ENCODE measurements around the gene TPMT.

The TPMT gene

DNA sequence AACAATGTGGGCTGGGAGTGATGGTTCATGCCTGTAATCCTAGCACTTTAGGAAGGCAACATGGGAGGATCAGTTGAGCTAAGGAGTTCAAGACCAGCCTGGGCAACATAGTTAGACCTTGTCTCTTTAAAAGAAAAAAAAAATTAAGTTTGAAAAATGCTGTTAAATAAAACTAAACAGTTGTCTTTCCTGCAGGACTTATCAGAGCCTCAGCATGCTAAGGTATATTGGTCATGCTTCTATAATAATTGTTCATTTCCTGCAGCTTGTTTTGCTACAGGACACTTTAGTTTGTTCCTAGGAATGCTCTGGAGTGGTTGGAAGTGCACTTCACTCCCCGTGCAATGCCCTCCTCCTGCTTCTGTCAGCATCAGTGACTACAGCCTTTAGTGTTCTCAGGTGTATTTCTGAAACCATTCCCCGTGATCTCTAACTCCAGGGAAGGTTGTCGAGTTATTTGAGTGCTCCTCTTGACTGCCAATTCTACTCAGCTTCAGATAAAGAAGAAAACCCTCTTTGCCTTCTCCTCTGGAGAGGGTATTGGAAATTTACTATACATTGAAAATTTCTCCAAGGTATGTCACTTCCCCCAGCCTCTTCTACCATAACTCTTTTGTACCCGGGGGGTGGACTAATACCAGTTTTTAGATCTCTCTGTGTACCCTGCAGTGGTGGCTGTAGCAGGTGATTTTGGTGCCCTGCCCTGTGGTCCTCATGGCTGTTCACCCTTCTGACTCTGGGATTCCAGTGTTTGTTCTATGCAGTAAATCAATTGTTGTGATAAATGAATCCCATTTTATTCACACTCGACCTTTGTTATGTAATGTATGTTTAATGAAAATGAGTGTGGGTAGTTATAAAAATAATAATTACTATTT is 66.2 kb downstream of the TPMT start:
- Histone ChIP-seq H3K9me3 (ENCODE audit: control insufficient read depth, low read length) (no peaks in the 10 kb centered on the region), H2AFZ (no peak overlapping the region), H3K9ac (no peak overlapping the region), H3K4me3 (ENCODE audit: low read depth, low read length) (no peak overlapping the region), H3K4me2 (ENCODE audit: low read length) (no peak overlapping the region), H3K27ac (no peak overlapping the region), H3K4me1 (no peaks in the 10 kb centered on the region), H3K36me3 (ENCODE audit: control insufficient read depth, insufficient read depth, low read length) (no peaks in the 10 kb centered on the region), H3K79me2 (no peaks in the 10 kb centered on the region), H3K27me3 (ENCODE audit: control insufficient read depth, insufficient read depth, low read length) (no peaks in the 10 kb centered on the region)
- TF ChIP-seq, protein P1, sequence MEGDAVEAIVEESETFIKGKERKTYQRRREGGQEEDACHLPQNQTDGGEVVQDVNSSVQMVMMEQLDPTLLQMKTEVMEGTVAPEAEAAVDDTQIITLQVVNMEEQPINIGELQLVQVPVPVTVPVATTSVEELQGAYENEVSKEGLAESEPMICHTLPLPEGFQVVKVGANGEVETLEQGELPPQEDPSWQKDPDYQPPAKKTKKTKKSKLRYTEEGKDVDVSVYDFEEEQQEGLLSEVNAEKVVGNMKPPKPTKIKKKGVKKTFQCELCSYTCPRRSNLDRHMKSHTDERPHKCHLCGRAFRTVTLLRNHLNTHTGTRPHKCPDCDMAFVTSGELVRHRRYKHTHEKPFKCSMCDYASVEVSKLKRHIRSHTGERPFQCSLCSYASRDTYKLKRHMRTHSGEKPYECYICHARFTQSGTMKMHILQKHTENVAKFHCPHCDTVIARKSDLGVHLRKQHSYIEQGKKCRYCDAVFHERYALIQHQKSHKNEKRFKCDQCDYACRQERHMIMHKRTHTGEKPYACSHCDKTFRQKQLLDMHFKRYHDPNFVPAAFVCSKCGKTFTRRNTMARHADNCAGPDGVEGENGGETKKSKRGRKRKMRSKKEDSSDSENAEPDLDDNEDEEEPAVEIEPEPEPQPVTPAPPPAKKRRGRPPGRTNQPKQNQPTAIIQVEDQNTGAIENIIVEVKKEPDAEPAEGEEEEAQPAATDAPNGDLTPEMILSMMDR (IDR thresholded peaks at IDR 0.05): no peak

DNA sequence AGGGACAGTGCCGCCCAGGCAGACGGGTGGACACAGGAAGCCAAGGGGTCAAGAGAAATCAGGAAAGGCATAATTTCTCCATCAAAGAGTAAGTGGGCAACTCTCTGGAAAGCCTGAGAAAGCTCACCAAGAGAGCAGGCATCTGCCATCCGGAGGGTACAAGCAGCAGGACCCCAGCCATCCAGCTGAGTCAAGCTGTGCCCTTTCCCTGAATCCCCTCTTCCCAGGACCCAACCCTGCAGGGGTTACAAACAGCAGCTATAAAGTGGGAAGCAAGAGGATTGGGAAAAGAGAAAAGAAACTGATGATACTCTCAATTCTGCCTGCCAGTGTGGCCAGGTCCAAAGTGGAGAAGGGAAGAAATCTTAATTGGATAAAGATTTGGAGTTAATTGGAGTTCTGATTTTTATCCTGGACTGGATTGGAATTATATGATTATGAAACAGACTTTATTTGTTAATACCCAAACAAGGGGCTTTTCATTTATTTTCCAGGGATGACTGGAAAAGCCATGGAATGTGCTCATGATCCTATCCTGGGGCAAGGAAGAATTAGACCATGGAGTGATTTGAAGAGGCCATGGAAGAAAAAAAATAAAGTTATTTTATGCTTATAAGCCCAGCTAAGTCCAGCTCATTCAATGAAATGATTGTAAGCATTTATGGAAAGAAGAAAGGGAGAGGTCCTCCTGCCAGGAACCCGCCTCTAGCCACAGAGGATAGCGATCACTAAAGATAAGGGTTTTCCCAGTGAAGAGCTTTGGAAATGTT is 67.3 kb downstream of the TPMT start:
- Histone ChIP-seq H3K4me3 (ENCODE audit: low read depth, low read length) (no peak overlapping the region), H3K79me2 (no peaks in the 10 kb centered on the region), H3K27ac (no peak overlapping the region), H3K4me1 (no peaks in the 10 kb centered on the region), H2AFZ (no peak overlapping the region), H3K36me3 (ENCODE audit: control insufficient read depth, insufficient read depth, low read length) (no peaks in the 10 kb centered on the region), H3K27me3 (ENCODE audit: control insufficient read depth, insufficient read depth, low read length) (no peaks in the 10 kb centered on the region), H3K9ac (no peak overlapping the region), H3K4me2 (ENCODE audit: low read length) (no peak overlapping the region), H3K9me3 (ENCODE audit: control insufficient read depth, low read length) (no peaks in the 10 kb centered on the region)
- TF ChIP-seq, protein P1 (IDR thresholded peaks at IDR 0.05): no peak

DNA sequence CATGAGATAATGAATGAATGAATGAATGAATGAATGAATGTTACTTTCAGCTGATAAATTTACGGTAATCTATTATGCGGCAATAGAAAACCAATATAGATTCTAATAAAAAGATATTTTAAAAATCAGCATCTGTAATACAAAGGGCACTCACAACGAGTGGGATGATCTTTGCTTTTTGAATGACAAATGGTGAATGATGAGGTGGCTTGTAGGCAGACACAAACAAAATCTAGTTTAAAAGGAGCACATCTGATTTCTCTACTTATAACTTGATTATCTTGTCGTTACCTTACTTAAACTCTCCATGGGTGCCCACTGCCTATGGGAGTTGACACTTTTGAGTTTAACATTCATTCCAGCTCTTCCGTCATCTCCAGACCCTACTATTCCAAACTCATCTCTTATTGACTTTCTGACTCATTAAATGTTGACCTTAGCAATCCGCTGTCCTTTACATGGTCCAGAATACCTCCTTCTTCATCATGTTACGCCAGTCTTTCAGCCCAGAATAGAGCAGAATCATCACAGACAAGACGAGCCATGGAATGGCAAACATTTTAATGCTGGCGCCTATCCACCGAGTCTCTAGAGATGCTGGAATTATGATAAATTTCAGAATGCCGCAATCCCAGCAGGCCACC is 73.7 kb downstream of the TPMT start:
- Histone ChIP-seq H3K79me2 (no peaks in the 10 kb centered on the region), H3K4me3 (ENCODE audit: low read depth, low read length) (no peak overlapping the region), H3K36me3 (ENCODE audit: control insufficient read depth, insufficient read depth, low read length) (no peaks in the 10 kb centered on the region), H3K9me3 (ENCODE audit: control insufficient read depth, low read length) (no peaks in the 10 kb centered on the region), H3K9ac (no peak overlapping the region), H3K4me1 (no peaks in the 10 kb centered on the region), H3K4me2 (ENCODE audit: low read length) (no peak overlapping the region), H2AFZ (no peak overlapping the region), H3K27me3 (ENCODE audit: control insufficient read depth, insufficient read depth, low read length) (no peaks in the 10 kb centered on the region), H3K27ac (no peak overlapping the region)
- TF ChIP-seq, protein P1 (IDR thresholded peaks at IDR 0.05): no peak

DNA sequence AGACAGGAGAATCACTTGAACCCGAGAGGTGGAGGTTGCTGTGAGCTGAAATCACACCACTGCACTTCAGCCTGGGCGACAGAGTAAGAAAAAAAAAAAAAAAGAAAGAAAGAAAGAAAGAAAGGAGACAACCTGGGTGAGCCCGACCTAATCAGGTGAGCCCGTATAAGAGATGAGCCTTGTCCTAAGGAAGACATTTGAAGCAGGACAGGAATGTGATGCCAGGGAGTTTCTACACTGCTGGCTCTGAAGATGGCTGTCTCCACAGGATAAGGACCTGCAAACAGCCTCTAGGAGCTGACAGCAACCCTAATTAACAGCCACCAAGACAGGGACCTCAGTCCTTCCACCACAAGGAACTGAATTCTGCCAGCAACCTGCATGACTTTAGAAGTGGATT is 74.3 kb downstream of the TPMT start:
- Histone ChIP-seq H3K27me3 (ENCODE audit: control insufficient read depth, insufficient read depth, low read length) (no peaks in the 10 kb centered on the region), H3K4me2 (ENCODE audit: low read length) (no peak overlapping the region), H3K27ac (no peak overlapping the region), H3K4me1 (no peaks in the 10 kb centered on the region), H3K36me3 (ENCODE audit: control insufficient read depth, insufficient read depth, low read length) (no peaks in the 10 kb centered on the region), H3K79me2 (no peaks in the 10 kb centered on the region), H3K9me3 (ENCODE audit: control insufficient read depth, low read length) (no peaks in the 10 kb centered on the region), H3K4me3 (ENCODE audit: low read depth, low read length) (no peak overlapping the region), H2AFZ (no peak overlapping the region), H3K9ac (no peak overlapping the region)
- TF ChIP-seq, protein P1 (IDR thresholded peaks at IDR 0.05): no peak
